H9 (cell line): ENCODE results near the gene GFOD2. TPM values are rescaled to one million over a fixed set of nuclear protein-coding genes. Genes with fewer than 3 reads are reported as not detected.

Source experiments
- DNase-seq: peaks from one replicate; pipeline ENCODE4 v3.0.0-alpha.2; 2017
- H2AFZ ChIP-seq: one replicate; pipeline ENCODE4 v1.6.1; 2013; ENCODE audit warnings: mild to moderate bottlenecking, low read length, control low read depth, moderate library complexity
- H2AK5ac ChIP-seq: 2 replicates; pipeline ENCODE4 v1.6.1; 2013; ENCODE audit warnings: low read length, control low read depth, mixed read lengths; ENCODE audit not compliant: insufficient read length
- H2BK120ac ChIP-seq: one replicate; pipeline ENCODE4 v1.6.1; 2013; ENCODE audit warnings: low read depth, mild to moderate bottlenecking, low read length, control low read depth, inconsistent platforms; ENCODE audit not compliant: poor library complexity, severe bottlenecking
- H2BK12ac ChIP-seq: 2 replicates; pipeline ENCODE4 v1.6.1; 2013; ENCODE audit warnings: low read length, control low read depth, mixed read lengths, low read depth; ENCODE audit not compliant: insufficient read length
- H2BK15ac ChIP-seq: 2 replicates; pipeline ENCODE4 v1.6.1; 2013; ENCODE audit warnings: low read depth, low read length, control low read depth
- H2BK20ac ChIP-seq: one replicate; pipeline ENCODE4 v1.6.1; 2013; ENCODE audit warnings: low read depth, mild to moderate bottlenecking, low read length, control low read depth, inconsistent platforms; ENCODE audit not compliant: poor library complexity, severe bottlenecking
- H2BK5ac ChIP-seq: 2 replicates; pipeline ENCODE4 v1.6.1; 2013; ENCODE audit warnings: low read length, control low read depth, mixed read lengths; ENCODE audit not compliant: insufficient read length
- H3K14ac ChIP-seq: 2 replicates; pipeline ENCODE4 v1.6.1; 2013; ENCODE audit warnings: low read length, control low read depth; ENCODE audit not compliant: insufficient read depth
- H3K18ac ChIP-seq: 2 replicates; pipeline ENCODE4 v1.6.1; 2013; ENCODE audit warnings: low read depth, mild to moderate bottlenecking, mixed read lengths, low read length, control low read depth; ENCODE audit not compliant: insufficient read length
- H3K23ac ChIP-seq: 2 replicates; pipeline ENCODE4 v1.6.1; 2013; ENCODE audit warnings: low read length, control low read depth, mixed read lengths, low read depth; ENCODE audit not compliant: insufficient read length
- H3K23me2 ChIP-seq: 2 replicates; pipeline ENCODE4 v1.6.1; 2013; ENCODE audit warnings: low read depth, mild to moderate bottlenecking, mixed read lengths, low read length, control low read depth; ENCODE audit not compliant: insufficient read length, poor library complexity, severe bottlenecking
- H3K27ac ChIP-seq: 2 replicates; pipeline ENCODE4 v1.5.1; 2013; ENCODE audit warnings: low read length, control low read depth, mixed read lengths, low read depth; ENCODE audit not compliant: insufficient read length
- H3K27me3 ChIP-seq: 2 replicates; pipeline ENCODE4 v1.6.1; 2013; ENCODE audit warnings: low read length, control low read depth, inconsistent platforms; ENCODE audit not compliant: insufficient read depth
- H3K4ac ChIP-seq: 2 replicates; pipeline ENCODE4 v1.6.1; 2013; ENCODE audit warnings: low read depth, mild to moderate bottlenecking, control low read depth, inconsistent platforms, low read length, moderate library complexity
- H3K4me1 ChIP-seq: 2 replicates; pipeline ENCODE4 v1.6.1; 2013; ENCODE audit warnings: low read length, control low read depth, inconsistent platforms; ENCODE audit not compliant: insufficient read depth
- H3K4me2 ChIP-seq: 2 replicates; pipeline ENCODE4 v1.6.1; 2013; ENCODE audit warnings: low read length, control low read depth, mixed read lengths; ENCODE audit not compliant: insufficient read length, insufficient read depth
- H3K56ac ChIP-seq: 2 replicates; pipeline ENCODE4 v1.6.1; 2013; ENCODE audit warnings: low read depth, mild to moderate bottlenecking, mixed read lengths, low read length, control low read depth; ENCODE audit not compliant: insufficient read length
- H3K79me1 ChIP-seq: 2 replicates; pipeline ENCODE4 v1.6.1; 2013; ENCODE audit warnings: low read depth, mild to moderate bottlenecking, moderate library complexity, low read length, control low read depth, inconsistent platforms; ENCODE audit not compliant: insufficient read depth, poor library complexity, severe bottlenecking
- H3K79me2 ChIP-seq: 2 replicates; pipeline ENCODE4 v1.6.1; 2013; ENCODE audit warnings: low read length, control low read depth, inconsistent platforms; ENCODE audit not compliant: insufficient read depth
- H3K9ac ChIP-seq: 2 replicates; pipeline ENCODE4 v1.6.1; 2013; ENCODE audit warnings: low read length, control low read depth, mixed read lengths; ENCODE audit not compliant: insufficient read length; ENCODE audit errors: extremely low read depth
- H3K9me3 ChIP-seq: one replicate; pipeline ENCODE4 v1.6.1; 2013; ENCODE audit warnings: low read depth, low read length, inconsistent platforms; ENCODE audit not compliant: control insufficient read depth
- H3T11ph ChIP-seq: one replicate; pipeline ENCODE4 v1.6.1; 2013; ENCODE audit warnings: mild to moderate bottlenecking, low read length, control low read depth, inconsistent platforms
- H4K20me1 ChIP-seq: one replicate; pipeline ENCODE4 v1.6.1; 2013; ENCODE audit not compliant: control insufficient read depth, insufficient read length, insufficient read depth
- H4K5ac ChIP-seq: 2 replicates; pipeline ENCODE4 v1.6.1; 2013; ENCODE audit warnings: low read depth, mild to moderate bottlenecking, mixed read lengths, low read length, control low read depth; ENCODE audit not compliant: insufficient read length
- H4K8ac ChIP-seq: replicated peaks from 2 replicates; pipeline ENCODE4 v1.6.1; 2013; ENCODE audit warnings: low read length, control low read depth, mixed read lengths, low read depth; ENCODE audit not compliant: insufficient read length
- H4K91ac ChIP-seq: 2 replicates; pipeline ENCODE4 v1.6.1; 2013; ENCODE audit warnings: low read depth, mild to moderate bottlenecking, moderate library complexity, mixed read lengths, low read length, control low read depth; ENCODE audit not compliant: insufficient read length
- H3K27ac Mint-ChIP-seq, 3 experiments: 2 replicates in 2 of 3; 3 replicates in 1 of 3; pipeline ENCODE4 v1.8.0; 2020 to 2021; ENCODE audit warnings: mixed read lengths in 3 of 3, mild to moderate bottlenecking in 1 of 3, moderate library complexity in 1 of 3
- H3K27me3 Mint-ChIP-seq: 2 replicates; pipeline ENCODE4 v1.8.0; 2021; ENCODE audit warnings: low read depth, mild to moderate bottlenecking, moderate library complexity, mixed read lengths
- H3K36me3 Mint-ChIP-seq, 3 experiments: 2 replicates in 2 of 3; 3 replicates in 1 of 3; pipeline ENCODE4 v1.8.0; 2020 to 2021; ENCODE audit warnings: low read depth in 3 of 3, mixed read lengths in 3 of 3; ENCODE audit not compliant: insufficient read depth in 1 of 3
- H3K4me1 Mint-ChIP-seq, 2 experiments: 2 replicates each; pipeline ENCODE4 v1.8.0; 2020; ENCODE audit warnings: mixed read lengths in 2 of 2
- H3K4me3 Mint-ChIP-seq, 2 experiments: 2 replicates in 1 of 2; 3 replicates in 1 of 2; pipeline ENCODE4 v1.8.0; 2020 to 2021; ENCODE audit warnings: mild to moderate bottlenecking in 2 of 2, mixed read lengths in 2 of 2, moderate library complexity in 1 of 2
- H3K9me3 Mint-ChIP-seq, 2 experiments: 2 replicates in 1 of 2; 3 replicates in 1 of 2; pipeline ENCODE4 v1.8.0; 2020; ENCODE audit warnings: mild to moderate bottlenecking in 2 of 2, mixed read lengths in 2 of 2, moderate library complexity in 1 of 2
- WGBS: extraction: QIAGEN DNeasy Blood & Tissue Kit; methylation state at CpG from one replicate; pipeline ENCODE4 v1.1.7; 2013; ENCODE audit warnings: missing lambda C conversion rate, low lambda C conversion rate, mixed read lengths; ENCODE audit not compliant: insufficient read length; ENCODE audit errors: extremely low coverage; 5-methylcytosine and 5-hydroxymethylcytosine counted together
- total RNA-seq: library from RNA; stranded (reverse); gene quantifications from 2 replicates; pipeline ENCODE4 v1.2.1, GENCODE V29; 2021
- TF ChIP-seq, protein P1 (sequence below): fragments of 200-600 bp; sonication (generic); conservative IDR thresholded peaks from 3 replicates; pipeline ENCODE4 v1.8.0; 2021; ENCODE audit warnings: antibody characterized with exemption, mild to moderate bottlenecking

GFOD2 gene
- total RNA-seq, 1 experiment from 2014 or later, result 21.8 TPM

DNA sequence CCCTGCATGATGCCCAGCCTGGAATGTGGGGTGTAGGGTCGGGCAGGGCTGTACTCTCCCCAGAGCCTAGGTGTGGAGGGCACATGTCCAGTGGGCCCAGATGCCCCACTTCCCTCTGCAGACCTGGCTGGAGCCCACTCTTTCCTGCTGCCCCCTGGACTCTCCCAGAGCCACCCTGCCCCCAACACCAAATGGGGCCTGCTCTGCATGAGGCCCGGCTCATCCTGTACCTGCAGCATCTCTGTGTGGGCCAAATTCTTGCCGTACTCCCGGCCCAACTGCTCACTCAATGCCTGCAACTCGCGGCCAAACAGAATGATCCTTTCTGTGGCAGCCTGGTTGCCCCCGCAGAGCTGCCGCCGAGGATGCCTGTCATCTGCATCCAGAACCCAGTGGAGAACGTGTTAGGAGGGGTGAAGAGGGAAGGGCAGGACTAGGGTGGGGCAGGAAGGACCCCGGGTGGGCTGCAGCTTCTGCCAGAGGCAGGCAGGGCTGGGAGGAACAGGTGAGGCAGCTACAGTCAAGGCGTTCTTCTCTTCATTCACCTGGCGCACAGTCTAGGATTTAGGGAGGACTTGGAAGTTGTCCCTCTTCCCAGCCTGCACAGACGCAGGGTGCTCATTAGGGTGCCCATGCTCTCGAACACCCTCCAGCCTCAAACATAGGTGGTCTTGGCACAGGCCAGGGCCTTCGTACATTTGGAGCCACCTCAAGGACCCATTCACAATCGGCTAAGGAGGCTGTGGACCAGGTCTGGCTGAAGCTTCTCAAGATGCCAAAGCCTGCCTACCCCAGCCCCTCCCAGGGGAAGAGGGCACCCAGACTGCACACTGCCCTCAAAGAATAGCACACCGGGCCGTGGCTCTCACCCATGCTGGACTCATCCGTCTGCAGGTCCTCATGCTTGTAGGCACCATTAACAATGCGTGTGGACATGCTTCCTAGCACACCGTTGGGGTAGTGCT is 8.7 kb upstream of the GFOD2 start:
- no peak overlapping the region for H3K9ac ChIP-seq
- peaks cover 20 to 40% (median 36%) of the 10 kb centered on the region in 3 experiments for H3K36me3 Mint-ChIP-seq
- H4K8ac ChIP-seq, result no peak overlapping the region
- H3K18ac ChIP-seq, result no peak overlapping the region
- H3K27me3 ChIP-seq, result no peaks in the 10 kb centered on the region
- H3K27ac ChIP-seq, result no peak overlapping the region
- no peak overlapping the region for H3K4ac ChIP-seq
- H3K4me1 ChIP-seq, result no peaks in the 10 kb centered on the region
- H3K79me2 ChIP-seq, result no peaks in the 10 kb centered on the region
- DNase-seq, result no peak
- no peak overlapping the region for H2BK15ac ChIP-seq
- H3K23ac ChIP-seq, result no peak overlapping the region
- H2AK5ac ChIP-seq, result no peak overlapping the region
- no peak overlapping the region for H2BK5ac ChIP-seq
- peak overlapping the region in 2 of 3 experiments; percentile 86 to 95; a peak in 2 of 7 replicates for H3K27ac Mint-ChIP-seq
- no peak overlapping the region for H3K4me2 ChIP-seq
- H2BK20ac ChIP-seq, result no peak overlapping the region
- H3K27me3 Mint-ChIP-seq, result no peaks in the 10 kb centered on the region; the same call in 1 of the 2 replicates
- H4K20me1 ChIP-seq, result no peaks in the 10 kb centered on the region
- H3K9me3 ChIP-seq, result no peaks in the 10 kb centered on the region
- no peak overlapping the region for H3K4me3 Mint-ChIP-seq
- no peak overlapping the region for H2BK120ac ChIP-seq
- H4K91ac ChIP-seq, result no peak overlapping the region
- no peak overlapping the region for H2BK12ac ChIP-seq
- TF ChIP-seq, protein P1, sequence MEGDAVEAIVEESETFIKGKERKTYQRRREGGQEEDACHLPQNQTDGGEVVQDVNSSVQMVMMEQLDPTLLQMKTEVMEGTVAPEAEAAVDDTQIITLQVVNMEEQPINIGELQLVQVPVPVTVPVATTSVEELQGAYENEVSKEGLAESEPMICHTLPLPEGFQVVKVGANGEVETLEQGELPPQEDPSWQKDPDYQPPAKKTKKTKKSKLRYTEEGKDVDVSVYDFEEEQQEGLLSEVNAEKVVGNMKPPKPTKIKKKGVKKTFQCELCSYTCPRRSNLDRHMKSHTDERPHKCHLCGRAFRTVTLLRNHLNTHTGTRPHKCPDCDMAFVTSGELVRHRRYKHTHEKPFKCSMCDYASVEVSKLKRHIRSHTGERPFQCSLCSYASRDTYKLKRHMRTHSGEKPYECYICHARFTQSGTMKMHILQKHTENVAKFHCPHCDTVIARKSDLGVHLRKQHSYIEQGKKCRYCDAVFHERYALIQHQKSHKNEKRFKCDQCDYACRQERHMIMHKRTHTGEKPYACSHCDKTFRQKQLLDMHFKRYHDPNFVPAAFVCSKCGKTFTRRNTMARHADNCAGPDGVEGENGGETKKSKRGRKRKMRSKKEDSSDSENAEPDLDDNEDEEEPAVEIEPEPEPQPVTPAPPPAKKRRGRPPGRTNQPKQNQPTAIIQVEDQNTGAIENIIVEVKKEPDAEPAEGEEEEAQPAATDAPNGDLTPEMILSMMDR, result no peak
- H3K14ac ChIP-seq, result no peak overlapping the region
- WGBS, result no CpG with 5 or more reads among the region's 22 CpGs
- no peaks in the 10 kb centered on the region for H3K9me3 Mint-ChIP-seq
- no peak overlapping the region for H2AFZ ChIP-seq
- H3K23me2 ChIP-seq, result no peaks in the 10 kb centered on the region
- no peaks in the 10 kb centered on the region for H3K79me1 ChIP-seq
- no peak overlapping the region for H3K56ac ChIP-seq
- no peak overlapping the region for H4K5ac ChIP-seq
- no peak overlapping the region for H3T11ph ChIP-seq
- H3K4me1 Mint-ChIP-seq, result no peaks in the 10 kb centered on the region
